GM19397 (cell line): ENCODE measurements around the gene COL27A1.

Source experiments
- ATAC-seq: cut with Tn5 transposase; IDR thresholded peaks from one replicate; pipeline ENCODE4 v1.9.1; 2021; ENCODE audit warnings: mild to moderate bottlenecking, moderate library complexity; ENCODE audit not compliant: unreplicated experiment

Gene COL27A1

DNA sequence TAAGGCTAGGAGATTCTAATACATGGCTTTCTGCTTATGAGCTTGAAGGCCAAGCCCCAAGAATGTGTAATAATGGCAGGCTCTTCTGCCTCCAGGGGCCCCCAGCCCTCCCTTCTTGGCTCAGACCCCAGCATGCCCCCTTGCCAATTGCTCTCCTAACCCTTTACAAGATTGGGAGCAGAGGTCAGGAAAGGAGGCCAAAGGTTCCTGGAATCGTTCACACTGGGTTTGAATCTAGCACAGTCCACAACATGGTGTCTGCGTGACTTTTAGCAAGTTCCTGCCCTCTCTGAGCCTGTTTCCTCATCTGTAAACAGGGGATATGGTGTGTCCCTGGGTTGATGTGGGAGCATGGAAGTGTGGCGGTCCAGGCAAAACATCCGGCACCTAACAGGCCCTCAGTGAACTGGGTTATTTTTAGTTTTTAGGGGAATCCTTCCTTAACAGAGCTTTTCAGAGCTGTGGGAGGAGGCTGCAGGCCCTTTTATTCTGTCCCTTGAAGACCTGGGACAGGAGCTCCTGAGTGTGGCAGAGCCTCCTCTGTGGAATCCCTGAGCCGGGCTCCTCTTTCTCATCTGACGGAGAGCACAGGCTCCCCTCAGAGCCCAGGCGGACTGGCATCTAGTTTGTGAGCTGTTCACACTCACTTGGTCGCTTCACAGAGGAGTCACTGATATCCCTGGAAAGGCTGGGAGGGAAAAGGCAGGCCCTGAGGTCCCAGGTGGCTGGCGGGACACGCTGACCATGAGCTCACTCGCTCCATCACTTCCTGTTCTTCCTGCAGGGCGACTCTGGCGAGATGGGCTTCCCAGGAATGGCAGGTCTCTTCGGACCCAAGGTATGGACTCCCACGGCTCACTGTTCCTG, 144.2 kb downstream of the COL27A1 start:
- no peak for ATAC-seq

GRCh38 chr9:114300153-114300845, 145.0 kb downstream of the COL27A1 start:
- ATAC-seq, result no peak

DNA sequence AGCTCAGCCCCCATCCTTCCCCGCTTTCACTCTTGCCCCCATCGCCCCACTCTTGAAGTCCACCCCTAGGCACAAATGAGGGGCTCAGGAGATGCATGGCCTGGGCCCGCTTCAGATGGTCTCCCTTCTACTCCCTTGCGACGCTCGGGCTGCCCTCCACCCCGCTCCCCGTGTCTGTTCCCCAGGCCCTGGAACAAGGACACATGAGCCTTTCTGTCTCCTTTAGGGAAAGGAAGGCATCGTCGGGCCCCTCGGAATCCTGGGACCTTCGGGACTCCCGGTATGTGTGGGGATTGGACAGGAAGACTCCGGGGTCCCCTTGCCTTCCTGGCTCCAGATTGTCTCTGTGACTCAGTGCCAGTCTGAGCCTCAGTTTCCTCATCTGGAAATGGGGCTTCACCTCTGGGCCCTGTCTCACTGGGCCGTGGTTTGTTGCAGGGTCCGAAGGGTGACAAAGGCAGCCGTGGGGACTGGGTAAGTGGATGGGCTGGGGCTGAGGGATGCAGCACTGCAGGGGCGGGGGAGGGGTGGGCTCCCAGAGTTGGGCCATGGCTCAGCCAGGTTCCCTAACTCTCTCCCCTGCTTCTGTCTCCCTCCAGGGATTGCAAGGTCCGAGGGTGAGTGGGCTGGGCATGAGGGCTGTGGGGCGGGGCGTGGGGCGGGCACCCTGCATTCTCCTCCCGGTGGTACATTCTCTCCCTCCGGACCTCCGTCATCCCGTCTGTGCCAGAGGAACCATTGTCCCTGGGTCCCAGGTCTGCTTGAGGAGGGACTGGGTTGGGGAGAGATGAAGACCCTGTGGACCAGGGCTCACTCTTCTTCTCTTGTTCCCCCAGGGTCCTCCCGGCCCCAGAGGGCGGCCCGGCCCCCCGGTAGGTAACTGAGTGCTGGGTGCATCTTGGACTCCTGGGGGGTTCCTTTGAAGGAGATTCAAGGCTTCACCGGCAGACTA, 145.8 kb downstream of the COL27A1 start:
- ATAC-seq, result no peak

- no peak for ATAC-seq
These were observed 146.6 kb downstream of the COL27A1 start for GRCh38 chr9:114301798-114302565.

DNA sequence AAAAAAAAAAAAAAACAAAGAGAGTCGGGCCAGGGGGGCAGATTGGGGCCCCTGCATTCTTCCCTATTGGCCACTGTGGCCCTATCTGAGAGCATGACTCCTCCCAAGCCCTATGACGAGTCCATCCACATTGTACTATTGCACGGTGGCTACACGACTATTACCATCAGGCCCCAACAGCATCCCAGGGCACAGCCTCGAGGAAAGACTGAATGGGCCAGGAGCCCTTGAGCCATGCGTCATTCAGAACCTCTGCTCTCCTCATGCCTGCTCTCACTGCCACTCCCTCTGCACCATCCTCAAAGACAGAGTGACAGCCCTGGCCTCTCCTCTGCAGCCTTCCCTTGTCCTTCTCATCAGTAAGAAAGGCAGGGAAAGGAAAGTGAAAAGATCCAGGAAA, 147.4 kb downstream of the COL27A1 start:
- no peak for ATAC-seq

GRCh38 chr9:114303571-114303970, 148.2 kb downstream of the COL27A1 start:
- ATAC-seq, result no peak

DNA sequence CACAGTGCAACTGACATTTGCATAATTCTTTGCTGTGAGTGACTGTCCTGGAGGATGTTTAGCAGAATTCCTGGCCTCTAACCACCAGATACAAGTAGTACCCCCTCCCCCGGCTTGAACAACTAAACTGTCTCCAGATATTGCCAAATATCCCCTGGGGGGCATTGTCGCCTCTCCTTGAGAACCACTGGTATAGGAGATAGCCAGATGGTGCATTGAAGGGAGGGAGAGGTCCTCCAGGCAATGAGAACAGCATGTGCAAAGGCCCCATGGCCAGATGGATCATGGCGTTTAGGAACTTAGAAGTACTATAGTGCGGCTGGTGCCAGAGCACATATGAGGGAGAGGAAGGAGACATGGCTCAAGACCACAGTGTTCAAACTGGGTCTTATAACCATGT, 148.6 kb downstream of the COL27A1 start:
- ATAC-seq, result no peak

DNA sequence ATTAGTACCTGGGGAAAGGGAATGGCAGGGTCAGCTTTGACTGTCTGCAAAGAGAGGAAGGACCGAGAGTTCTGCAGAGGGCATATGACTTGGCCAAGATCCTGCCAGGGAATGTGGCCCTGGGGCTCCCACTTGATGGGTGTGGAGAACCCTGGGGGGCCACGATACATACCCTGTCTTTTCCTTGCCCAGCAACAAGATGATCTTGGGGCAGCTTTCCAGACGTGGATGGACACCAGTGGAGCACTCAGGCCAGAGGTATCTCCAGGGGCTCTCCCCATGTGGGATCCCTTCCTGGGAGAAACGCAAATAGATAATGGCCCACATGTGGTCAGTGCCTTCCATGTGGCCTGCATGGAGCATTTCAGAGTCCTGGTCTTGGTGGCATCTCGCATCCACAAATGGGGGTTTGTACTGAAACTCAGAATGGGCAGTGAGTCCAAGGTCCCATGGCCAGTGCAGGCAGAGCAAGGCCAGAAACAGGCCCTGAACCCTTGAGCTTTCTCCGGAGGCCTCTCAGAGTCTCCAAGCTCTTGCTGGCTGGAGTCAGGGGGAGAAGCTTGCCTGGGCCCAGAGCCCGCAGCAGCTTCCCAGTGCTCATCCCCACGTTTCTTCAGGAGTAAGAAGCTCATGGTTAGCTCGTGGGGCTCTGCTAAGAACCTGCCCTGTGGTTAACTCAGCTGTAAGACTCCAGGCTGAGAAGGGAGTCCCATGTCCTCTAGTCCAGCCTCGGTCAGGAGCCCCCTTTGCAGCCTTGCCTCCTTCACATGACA, 149.3 kb downstream of the COL27A1 start:
- no peak for ATAC-seq

- ATAC-seq, result no peak
These were observed 152.5 kb downstream of the COL27A1 start for GRCh38 chr9:114307899-114308267.

- no peak for ATAC-seq
These were observed 153.1 kb downstream of the COL27A1 start for GRCh38 chr9:114308361-114308950.

- ATAC-seq, result no peak
These were observed 153.8 kb downstream of the COL27A1 start for GRCh38 chr9:114309096-114309495.

- no peak for ATAC-seq
These were observed 155.4 kb downstream of the COL27A1 start for GRCh38 chr9:114310471-114311450.

- ATAC-seq, result no peak
These were observed 156.5 kb downstream of the COL27A1 start for GRCh38 chr9:114311571-114312512.

- no peak for ATAC-seq
These were observed 157.2 kb downstream of the COL27A1 start for GRCh38 chr9:114312513-114312875.

DNA sequence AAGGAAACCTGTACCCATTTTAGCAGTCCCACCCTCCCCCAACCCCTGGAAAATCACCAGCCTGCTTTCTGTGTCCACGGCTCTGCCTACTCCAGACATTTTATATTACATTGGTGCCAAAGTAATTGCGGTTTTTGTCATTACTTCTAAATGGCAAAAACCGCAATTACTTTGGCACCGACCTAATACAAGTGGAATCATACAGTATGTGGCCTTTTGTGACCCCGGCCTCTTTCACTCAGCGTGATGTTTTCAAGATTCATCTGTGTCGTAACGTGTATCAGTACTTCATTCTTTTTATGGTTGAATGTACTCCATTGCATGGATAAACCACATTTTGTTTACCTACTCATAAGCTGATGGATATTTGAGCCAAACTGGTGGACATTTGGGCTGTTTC, 157.8 kb downstream of the COL27A1 start:
- ATAC-seq, result no peak

DNA sequence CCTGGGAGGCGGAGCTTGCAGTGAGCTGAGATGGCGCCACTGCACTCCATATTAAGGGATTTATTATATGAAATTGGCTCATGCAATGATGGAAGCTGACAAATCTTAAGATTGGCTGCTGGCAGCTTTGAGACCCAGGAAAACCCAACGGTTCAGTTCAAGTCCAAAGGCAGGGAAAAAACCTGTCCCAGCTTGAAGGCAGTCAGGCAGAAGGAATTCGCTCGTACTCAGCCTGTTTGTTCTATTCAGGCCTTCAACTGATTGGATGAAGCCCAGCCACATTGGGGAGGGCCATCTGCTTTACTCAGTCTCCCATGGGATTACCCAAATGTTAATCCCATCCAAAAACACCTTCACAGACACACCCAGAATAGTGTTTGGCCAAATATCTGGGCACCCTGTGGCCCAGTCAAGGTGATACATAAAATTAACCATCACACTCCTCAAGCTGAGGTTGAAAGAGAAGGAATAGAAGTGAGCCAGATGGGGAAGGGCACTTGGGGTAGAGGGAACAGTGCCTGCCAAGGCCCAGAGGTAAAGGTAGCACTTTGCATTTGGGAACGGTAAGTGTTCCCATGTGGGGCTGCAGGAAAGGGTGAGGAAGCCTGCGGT, 159.0 kb downstream of the COL27A1 start:
- no peak for ATAC-seq
